ENCODE data around the gene PLGLB1.
"Not testable (repeated sequence)": the region's sequence is repeated elsewhere in the genome, so short reads cannot be mapped to it uniquely, and the experiment has no call there.

- TF ChIP-seq, protein P1, sequence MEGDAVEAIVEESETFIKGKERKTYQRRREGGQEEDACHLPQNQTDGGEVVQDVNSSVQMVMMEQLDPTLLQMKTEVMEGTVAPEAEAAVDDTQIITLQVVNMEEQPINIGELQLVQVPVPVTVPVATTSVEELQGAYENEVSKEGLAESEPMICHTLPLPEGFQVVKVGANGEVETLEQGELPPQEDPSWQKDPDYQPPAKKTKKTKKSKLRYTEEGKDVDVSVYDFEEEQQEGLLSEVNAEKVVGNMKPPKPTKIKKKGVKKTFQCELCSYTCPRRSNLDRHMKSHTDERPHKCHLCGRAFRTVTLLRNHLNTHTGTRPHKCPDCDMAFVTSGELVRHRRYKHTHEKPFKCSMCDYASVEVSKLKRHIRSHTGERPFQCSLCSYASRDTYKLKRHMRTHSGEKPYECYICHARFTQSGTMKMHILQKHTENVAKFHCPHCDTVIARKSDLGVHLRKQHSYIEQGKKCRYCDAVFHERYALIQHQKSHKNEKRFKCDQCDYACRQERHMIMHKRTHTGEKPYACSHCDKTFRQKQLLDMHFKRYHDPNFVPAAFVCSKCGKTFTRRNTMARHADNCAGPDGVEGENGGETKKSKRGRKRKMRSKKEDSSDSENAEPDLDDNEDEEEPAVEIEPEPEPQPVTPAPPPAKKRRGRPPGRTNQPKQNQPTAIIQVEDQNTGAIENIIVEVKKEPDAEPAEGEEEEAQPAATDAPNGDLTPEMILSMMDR (IDR thresholded peaks at IDR 0.05 in 8 of 11, conservative IDR thresholded peaks at IDR 0.05 in 3 of 11) = not testable (repeated sequence)
- TF ChIP-seq POLR2A, POLR2AphosphoS5 (IDR thresholded peaks at IDR 0.05): not testable (repeated sequence)
Observed at GRCh38 chr2:87014489-87015169, 7.0 kb downstream of the PLGLB1 start.
